ENCODE measurements around the gene ZNF319.

The ZNF319 gene

DNA sequence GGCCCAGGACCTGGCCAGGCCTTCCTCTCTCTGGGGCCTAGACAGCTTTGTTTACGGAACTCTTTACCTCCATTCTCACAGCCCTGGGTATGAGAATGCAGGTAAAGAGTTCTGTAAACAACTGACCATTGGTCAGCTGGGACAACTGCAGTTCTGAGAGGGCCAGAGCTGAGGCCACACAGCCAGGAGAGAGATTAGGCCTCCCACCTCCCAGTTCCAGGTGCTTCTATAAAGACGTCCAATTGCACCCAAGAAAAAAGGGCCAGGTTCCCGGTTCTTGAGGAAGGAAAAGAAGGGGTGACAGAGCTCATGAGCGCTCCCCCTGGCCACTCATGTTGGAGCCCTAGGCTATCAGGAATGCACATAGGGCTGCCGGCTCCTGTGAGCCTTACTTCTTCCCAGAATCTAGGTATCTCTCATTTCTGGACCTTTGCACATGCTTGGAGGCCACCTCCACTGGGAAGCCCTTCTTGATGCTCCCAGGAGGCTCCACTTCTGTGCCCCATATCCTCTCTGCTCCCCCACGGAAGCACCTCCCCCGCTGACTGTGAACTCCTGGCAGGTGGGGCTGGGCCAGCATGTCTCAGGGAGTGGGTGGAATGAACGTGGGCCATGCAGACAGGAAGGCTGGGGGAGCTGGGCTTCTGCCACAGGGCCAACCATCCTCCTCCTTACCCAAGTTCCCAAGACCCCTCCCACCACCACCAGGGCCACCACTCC lies 42.6 kb downstream of the ZNF319 start:
- DNase-seq (ENCODE audit: low read depth in 1 of 2, low spot score in 1 of 2), result no peak

DNA sequence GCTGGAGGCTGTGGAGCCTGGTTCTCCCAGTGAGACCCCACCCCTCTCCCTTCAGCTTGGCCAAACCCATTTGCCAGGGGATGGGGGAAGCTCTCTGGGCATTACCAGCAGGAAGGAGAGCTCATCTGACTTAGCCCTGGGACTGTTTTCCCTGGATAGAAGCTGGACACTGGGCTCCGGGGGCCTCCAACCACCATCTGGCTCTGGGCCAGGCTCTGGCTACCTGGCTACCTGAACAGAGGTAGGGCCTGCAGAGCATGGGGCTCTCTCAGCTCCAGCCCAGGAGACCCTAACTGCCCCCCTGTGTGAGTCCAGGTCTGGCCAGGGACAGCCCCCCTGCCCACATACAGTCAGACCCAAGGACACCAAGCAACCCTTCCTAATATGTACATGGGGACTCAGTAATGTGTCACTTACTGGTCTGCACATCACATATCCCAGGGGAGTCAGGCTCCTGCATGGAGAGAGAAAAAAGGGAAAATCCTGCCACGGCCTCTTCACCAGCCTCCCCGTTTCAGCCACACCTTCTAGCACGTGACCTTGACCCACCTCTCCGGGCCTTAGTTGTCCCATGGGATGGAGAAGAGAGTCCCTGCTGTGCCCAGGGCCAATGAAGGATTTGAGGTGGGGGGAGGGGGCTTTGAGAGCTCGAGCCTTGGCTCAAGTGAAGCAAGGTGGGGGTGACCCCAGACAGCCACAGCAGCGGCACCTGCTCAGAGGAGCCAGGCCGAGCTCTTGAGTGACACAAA lies 43.4 kb downstream of the ZNF319 start:
- no peak for DNase-seq (ENCODE audit: low read depth in 1 of 2, low spot score in 1 of 2)

GRCh38 chr16:57956270-57956808 lies 44.1 kb downstream of the ZNF319 start:
- DNase-seq (ENCODE audit: low read depth in 1 of 2, low spot score in 1 of 2), result no peak

- no peak for DNase-seq (ENCODE audit: low read depth in 1 of 2, low spot score in 1 of 2)
These were observed 44.8 kb downstream of the ZNF319 start for GRCh38 chr16:57955572-57956188.

- no peak for DNase-seq (ENCODE audit: low read depth in 1 of 2, low spot score in 1 of 2)
These were observed 46.6 kb downstream of the ZNF319 start for GRCh38 chr16:57953857-57954256.

DNA sequence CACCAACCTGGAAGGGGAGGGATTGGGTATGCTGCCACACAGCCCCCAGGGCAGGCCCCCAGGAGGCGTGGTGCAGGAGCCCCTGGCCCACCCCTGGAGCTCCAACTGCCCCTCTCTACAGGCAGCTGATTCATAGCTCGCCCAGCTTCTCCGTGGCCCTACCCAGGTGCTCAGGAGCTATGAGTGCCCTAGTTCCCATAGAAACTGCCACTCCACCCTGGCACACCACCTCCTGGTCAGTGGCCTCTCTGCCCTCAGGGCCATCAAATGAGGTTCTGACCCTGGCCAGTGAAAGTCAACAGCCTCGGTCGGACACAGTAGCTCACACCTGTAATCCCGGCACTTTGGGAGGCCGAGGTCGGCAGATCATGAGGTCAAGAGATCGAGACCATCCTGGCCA lies 47.6 kb downstream of the ZNF319 start:
- DNase-seq (ENCODE audit: low read depth in 1 of 2, low spot score in 1 of 2), result no peak

- DNase-seq (ENCODE audit: low read depth in 1 of 2, low spot score in 1 of 2), result no peak
These were observed 49.1 kb downstream of the ZNF319 start for GRCh38 chr16:57951204-57951960.

- DNase-seq (ENCODE audit: low read depth in 1 of 2, low spot score in 1 of 2), result no peak
These were observed 50.1 kb downstream of the ZNF319 start for GRCh38 chr16:57950382-57950781.

- DNase-seq (ENCODE audit: low read depth in 1 of 2, low spot score in 1 of 2), result no peak
These were observed 50.8 kb downstream of the ZNF319 start for GRCh38 chr16:57949595-57950238.

DNA sequence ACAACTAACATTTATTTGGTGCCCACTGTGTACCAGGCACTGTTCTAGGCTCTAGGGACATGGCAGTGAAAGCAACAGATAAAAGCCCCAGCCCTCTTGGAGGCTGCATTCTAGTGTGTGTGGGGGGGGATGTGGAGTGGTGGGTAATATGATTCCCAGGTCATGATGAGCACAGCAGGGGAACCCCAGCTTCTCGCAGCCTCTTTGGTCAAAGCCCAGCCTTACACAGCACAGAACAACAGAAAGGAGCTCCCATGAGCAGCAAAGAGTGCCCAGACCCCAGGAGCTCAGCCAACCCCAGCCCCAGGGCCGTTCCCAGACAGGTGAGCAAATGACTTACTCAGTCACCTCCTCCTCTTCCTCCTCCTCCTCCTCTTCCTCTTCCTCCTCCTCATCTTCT lies 51.5 kb downstream of the ZNF319 start:
- no peak for DNase-seq (ENCODE audit: low read depth in 1 of 2, low spot score in 1 of 2)

DNA sequence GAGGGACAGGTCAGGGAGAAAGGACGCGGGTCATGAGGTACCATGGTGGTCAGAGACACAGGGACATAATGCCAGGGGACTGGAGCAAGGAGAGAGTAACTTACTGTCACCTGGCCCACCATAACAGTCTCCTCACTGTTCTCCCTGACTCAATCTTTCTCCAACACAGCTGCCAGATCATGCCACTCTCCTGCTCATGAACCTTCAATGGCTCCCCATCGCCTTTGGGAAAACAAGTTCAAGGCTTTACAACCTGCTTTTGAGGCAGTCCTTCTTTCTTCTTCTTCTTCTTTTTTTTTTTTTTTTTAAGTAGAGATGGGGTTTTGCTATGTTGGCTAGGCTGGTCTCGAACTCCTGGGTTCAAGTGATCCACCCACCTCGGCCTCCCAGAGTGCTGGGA lies 52.4 kb downstream of the ZNF319 start:
- DNase-seq (ENCODE audit: low read depth in 1 of 2, low spot score in 1 of 2), result no peak

DNA sequence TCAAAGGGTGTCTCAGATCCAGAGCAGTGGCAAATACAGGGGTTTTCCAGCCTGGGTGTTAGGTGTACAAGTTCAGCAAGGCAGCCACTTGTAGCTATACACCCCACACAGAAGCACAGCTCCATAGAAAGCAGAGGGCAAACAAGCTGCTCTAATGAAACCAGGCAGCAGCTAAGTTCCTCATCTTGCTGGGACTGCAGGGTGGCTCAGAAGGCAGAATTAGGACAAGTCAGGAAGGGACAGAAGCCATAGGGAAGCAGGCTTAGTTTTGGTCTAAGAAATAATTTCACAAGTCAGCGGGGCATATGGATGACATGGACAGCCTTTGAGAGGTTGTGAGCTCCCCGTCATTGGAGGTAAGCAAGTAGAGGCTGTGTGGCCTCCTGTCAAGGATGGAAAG lies 53.2 kb downstream of the ZNF319 start:
- no peak for DNase-seq (ENCODE audit: low read depth in 1 of 2, low spot score in 1 of 2)

GRCh38 chr16:57946181-57946801 lies 54.2 kb downstream of the ZNF319 start:
- DNase-seq (ENCODE audit: low read depth in 1 of 2, low spot score in 1 of 2), result no peak

DNA sequence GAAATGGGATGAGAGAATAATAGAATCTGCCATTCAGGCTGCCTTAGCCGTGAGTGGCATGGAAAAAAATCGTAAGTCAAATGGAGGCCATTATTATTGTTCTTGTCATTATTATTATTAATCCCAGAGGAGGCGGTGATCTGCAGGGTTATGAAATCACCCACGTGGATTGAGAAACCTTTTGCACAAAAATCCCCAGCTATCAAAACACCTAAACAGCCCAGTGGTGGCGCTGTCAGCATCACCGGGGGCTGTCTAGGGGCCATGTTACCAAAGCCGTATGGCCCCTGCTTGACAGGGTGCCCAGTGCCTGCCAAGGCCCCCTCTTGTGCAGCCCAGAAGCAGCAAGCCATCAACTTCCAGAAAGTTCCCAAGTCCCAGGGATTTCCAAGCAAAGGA lies 54.7 kb downstream of the ZNF319 start:
- no peak for DNase-seq (ENCODE audit: low read depth in 1 of 2, low spot score in 1 of 2)

DNA sequence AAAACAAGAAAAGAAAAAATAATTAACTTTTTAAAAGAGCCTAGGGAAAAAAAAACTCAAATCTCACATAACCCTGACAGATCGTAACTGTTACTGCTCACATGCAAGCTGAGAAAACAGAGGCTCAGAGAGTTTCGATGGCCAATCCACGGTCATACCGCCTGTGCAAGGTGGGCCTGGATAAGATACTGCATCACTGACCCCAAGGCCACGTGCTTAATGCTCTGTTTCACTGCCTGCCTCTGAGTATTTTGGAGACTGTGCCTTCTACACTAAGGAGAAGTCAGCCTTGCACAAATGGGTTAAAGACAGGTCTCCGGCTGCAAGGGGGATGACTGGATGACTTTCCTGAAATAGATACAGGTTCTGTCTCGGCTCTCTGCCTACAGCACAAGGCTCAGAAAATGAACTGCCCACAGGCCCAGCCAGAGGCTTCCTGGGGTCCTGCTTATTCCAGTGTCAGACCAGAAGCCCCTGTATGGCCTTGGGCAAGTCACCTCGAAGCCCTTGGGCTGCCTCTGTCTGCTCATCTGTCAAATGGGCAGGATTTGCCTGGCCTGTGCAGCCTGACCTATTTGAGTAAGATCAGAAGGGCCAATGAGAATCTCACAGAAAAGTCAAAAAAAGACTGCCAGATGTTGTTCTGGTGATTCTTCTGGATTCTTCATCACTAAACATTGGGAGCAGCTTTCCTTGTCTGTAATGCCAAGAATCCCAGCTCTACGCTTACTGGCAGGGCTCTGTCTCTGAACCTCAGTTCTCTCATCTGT lies 55.3 kb downstream of the ZNF319 start:
- DNase-seq (ENCODE audit: low read depth in 1 of 2, low spot score in 1 of 2), result no peak
